A549 (cell line): Measurements from ENCODE around the gene ASPG. TPM values are rescaled to one million over a fixed set of nuclear protein-coding genes. Genes with fewer than 3 reads are reported as not detected.

Source experiments
- ATAC-seq, 2 experiments: fragments of 200-7000 bp in 1 of 2; fragments of >200 bp in 1 of 2; cut with Nextera tagmentation in 1 of 2; cut with Tn5 transposase in 1 of 2; 3 replicates each; pipeline versions ENCODE4 v1.8.0 to v1.9.1; 2018 to 2020; ENCODE audit warnings: mild to moderate bottlenecking in 1 of 2, moderate library complexity in 1 of 2
- CTCF ChIA-PET: fragments of 300-600 bp; sonication (Branson Sonifier 250); formaldehyde crosslinking; extraction: SDS; loops from one replicate; lab custom pipeline; 2021; ENCODE audit warnings: antibody characterized with exemption, inconsistent platforms; lab: Yijun Ruan, JAX
- POLR2A ChIA-PET: fragments of 350-600 bp; formaldehyde crosslinking; extraction: SDS; loops from one replicate; lab custom pipeline; 2021; ENCODE audit warnings: antibody characterized with exemption, inconsistent platforms; lab: Yijun Ruan, JAX
- DNase-seq, 2 experiments: peaks; one replicate each; pipeline versions ENCODE4 v3.0.0 to v3.0.0-alpha.2; 2011 to 2016; ENCODE audit warnings: low read depth in 1 of 2, low spot score in 1 of 2
- FAIRE-seq: peaks from 2 replicates; lab custom pipeline; 2011; peaks lifted over from hg19 to GRCh38; lab: Jason Lieb, UNC
- H3K27ac ChIP-seq, 2 experiments: fragments of >200 bp; sonication (Bioruptor Twin); formaldehyde crosslinking; 3 replicates each; pipeline ENCODE4 v1.5.1; 2016 to 2017
- H3K4me1 ChIP-seq: fragments of >200 bp; sonication (Bioruptor Twin); formaldehyde crosslinking; 3 replicates; pipeline ENCODE4 v1.6.1; 2016
- H3K4me2 ChIP-seq: fragments of >200 bp; sonication (Bioruptor Twin); formaldehyde crosslinking; 3 replicates; pipeline ENCODE4 v1.6.1; 2016
- H3K4me3 ChIP-seq: fragments of >200 bp; sonication (Bioruptor Twin); formaldehyde crosslinking; 3 replicates; pipeline ENCODE4 v1.5.1; 2016
- H3K9me3 ChIP-seq: fragments of >200 bp; sonication (Bioruptor Twin); formaldehyde crosslinking; 3 replicates; pipeline ENCODE4 v1.6.1; 2016
- ATOH8 ChIP-seq: fragments of 250-450 bp; sonication (Bioruptor Pico); IDR thresholded peaks from 2 replicates; pipeline ENCODE4 v1.5.0; 2020; ENCODE audit warnings: low read depth, mild to moderate bottlenecking, moderate library complexity
- BCL3 ChIP-seq: fragments of >200 bp; sonication (Bioruptor Twin); formaldehyde crosslinking; IDR thresholded peaks from 3 replicates; pipeline ENCODE4 v1.6.1; 2016
- CBX8 ChIP-seq: fragments of 200-600 bp; sonication (generic); IDR thresholded peaks from 2 replicates; pipeline ENCODE4 v1.6.1; 2016
- EHMT2 ChIP-seq: fragments of 200-600 bp; sonication (generic); IDR thresholded peaks from 2 replicates; pipeline ENCODE4 v1.6.1; 2016; ENCODE audit warnings: antibody characterized with exemption, low read depth, mild to moderate bottlenecking, moderate library complexity
- ESRRA ChIP-seq: fragments of 150-350 bp; IDR thresholded peaks from 2 replicates; pipeline ENCODE4 v1.6.1; 2014; ENCODE audit warnings: mild to moderate bottlenecking, low read length, borderline replicate concordance
- GATA3 ChIP-seq: IDR thresholded peaks from 2 replicates; pipeline ENCODE4 v1.6.1; 2012; ENCODE audit warnings: borderline replicate concordance
- HDAC2 ChIP-seq: fragments of 200-600 bp; sonication (generic); IDR thresholded peaks from 2 replicates; pipeline ENCODE4 v1.6.1; 2016
- HES2 ChIP-seq: fragments of >200 bp; sonication (Bioruptor Twin); formaldehyde crosslinking; IDR thresholded peaks from 2 replicates; pipeline ENCODE4 v1.6.1; 2016
- HEYL ChIP-seq: fragments of 250-450 bp; sonication (Bioruptor Pico); IDR thresholded peaks from 2 replicates; pipeline ENCODE4 v1.8.0; 2021; ENCODE audit warnings: mild to moderate bottlenecking, moderate library complexity
- HOXB13 ChIP-seq: fragments of 250-450 bp; sonication (Bioruptor Pico); IDR thresholded peaks from 2 replicates; pipeline ENCODE4 v1.5.0; 2020; ENCODE audit warnings: low read depth, mild to moderate bottlenecking, moderate library complexity
- JUNB ChIP-seq: fragments of >200 bp; sonication (Bioruptor Twin); formaldehyde crosslinking; IDR thresholded peaks from 2 replicates; pipeline ENCODE4 v1.6.1; 2016
- KDM1A ChIP-seq: fragments of 200-600 bp; sonication (generic); IDR thresholded peaks from 2 replicates; pipeline ENCODE4 v1.6.1; 2016; ENCODE audit warnings: low read depth, mild to moderate bottlenecking
- KDM5A ChIP-seq: fragments of 200-600 bp; sonication (generic); IDR thresholded peaks from 2 replicates; pipeline ENCODE4 v1.6.1; 2016; ENCODE audit warnings: antibody characterized with exemption, mild to moderate bottlenecking
- MAFK ChIP-seq: fragments of 450-650 bp; IDR thresholded peaks from 2 replicates; pipeline ENCODE4 v1.6.1; 2014; ENCODE audit not compliant: partially characterized antibody
- MAX ChIP-seq: IDR thresholded peaks from 2 replicates; pipeline ENCODE4 v1.6.1; 2012
- MYC ChIP-seq: IDR thresholded peaks from 2 replicates; pipeline ENCODE4 v1.6.1; 2012; ENCODE audit warnings: mild to moderate bottlenecking, inconsistent platforms, low read length, improper control_type of control experiment, borderline replicate concordance
- NR3C1 ChIP-seq: fragments of >200 bp; sonication (Bioruptor Twin); formaldehyde crosslinking; IDR thresholded peaks from 3 replicates; pipeline ENCODE4 v1.6.1; 2017
- PHF8 ChIP-seq: fragments of 200-600 bp; sonication (generic); IDR thresholded peaks from 2 replicates; pipeline ENCODE4 v1.6.1; 2016; ENCODE audit warnings: low read depth, mild to moderate bottlenecking, antibody characterized with exemption, moderate library complexity, borderline replicate concordance
- RARB ChIP-seq: fragments of 250-450 bp; sonication (Bioruptor Pico); IDR thresholded peaks from 2 replicates; pipeline ENCODE4 v1.8.0; 2021; ENCODE audit warnings: mild to moderate bottlenecking, moderate library complexity
- RFX5 ChIP-seq: fragments of 450-650 bp; IDR thresholded peaks from 2 replicates; pipeline ENCODE4 v1.7.1; 2014; ENCODE audit warnings: antibody characterized with exemption, mild to moderate bottlenecking, moderate library complexity
- SMC3 ChIP-seq: fragments of >200 bp; sonication (Bioruptor Twin); formaldehyde crosslinking; IDR thresholded peaks from 3 replicates; pipeline ENCODE4 v1.6.1; 2018; ENCODE audit warnings: inconsistent platforms
- SREBF2 ChIP-seq: fragments of 450-650 bp; IDR thresholded peaks from 2 replicates; pipeline ENCODE4 v1.6.1; 2014; ENCODE audit warnings: mild to moderate bottlenecking, moderate library complexity
- TFCP2L1 ChIP-seq: fragments of 250-450 bp; sonication (Bioruptor Pico); IDR thresholded peaks from 2 replicates; pipeline ENCODE4 v1.5.0; 2021; ENCODE audit warnings: mild to moderate bottlenecking
- USF2 ChIP-seq: fragments of 450-650 bp; IDR thresholded peaks from 2 replicates; pipeline ENCODE4 v1.6.1; 2014; ENCODE audit warnings: antibody characterized with exemption
- ZC3H11A ChIP-seq: fragments of 450-650 bp; IDR thresholded peaks from 2 replicates; pipeline ENCODE4 v1.6.1; 2014; ENCODE audit warnings: antibody characterized with exemption, mild to moderate bottlenecking
- ZNF302 ChIP-seq: fragments of 250-450 bp; sonication (Bioruptor Pico); IDR thresholded peaks from 2 replicates; pipeline ENCODE4 v1.9.0; 2021; ENCODE audit warnings: inconsistent platforms, mild to moderate bottlenecking, moderate library complexity
- ZSCAN20 ChIP-seq: fragments of 250-450 bp; sonication (Bioruptor Pico); IDR thresholded peaks from 2 replicates; pipeline ENCODE4 v1.8.0; 2022; ENCODE audit warnings: mild to moderate bottlenecking, moderate library complexity
- WGBS: methylation state at CpG from one replicate; pipeline ENCODE4 v1.1.6; 2017; ENCODE audit errors: missing lambda C conversion rate; 5-methylcytosine and 5-hydroxymethylcytosine counted together
- polyA plus RNA-seq, 4 experiments: library from polyadenylated mRNA; depleted of rRNA in 3 of 4; stranded (reverse); fragments of >200 nt; fragmentation: RNase III in 1 of 4; extraction: RNeasy Plus Mini Kit Qiagen cat#74134 plus additional on column Dnase treatment in 1 of 4; gene quantifications; 2 replicates in 3 of 4; 3 replicates in 1 of 4; pipeline ENCODE4 v1.2.3, GENCODE V29; 2011 to 2017
- TF ChIP-seq, protein P1 (sequence below): fragments of 250-450 bp; sonication (Bioruptor Pico); IDR thresholded peaks from 2 replicates; pipeline ENCODE4 v1.5.0; 2021; ENCODE audit warnings: mild to moderate bottlenecking, moderate library complexity, borderline replicate concordance
- TF ChIP-seq, protein P2 (sequence below): IDR thresholded peaks from 2 replicates; pipeline ENCODE4 v1.6.1; 2012
- TF ChIP-seq, protein P3 (sequence below): fragments of 200-600 bp; sonication (generic); IDR thresholded peaks from 2 replicates; pipeline ENCODE4 v1.6.1; 2016; ENCODE audit warnings: antibody characterized with exemption, mild to moderate bottlenecking, moderate library complexity

The ASPG gene
- polyA plus RNA-seq, 2 of the 4 experiments (the other 2 are of a cell fraction), result not detected

- WGBS, result 75% methylated on average over 8 of the region's 15 CpGs
- Histone ChIP-seq H3K4me3 (no peak overlapping the region), H3K4me2 (no peak overlapping the region), H3K27ac (no peak overlapping the region)
- CTCF ChIA-PET, result interaction anchor here (1.4 kb wide), 1 partner anchor 17 kb away, joined by 3 read pairs; no protein-coding TSS in a partner anchor
- DNase-seq (no peak), FAIRE-seq (no peak)
- TF ChIP-seq MYC (no peak), HES2 (no peak), HOXB13 (CRISPR knock-in tag) (no peak), TFCP2L1 (CRISPR knock-in tag) (no peak), PHF8 (no peak), KDM1A (no peak), GATA3 (no peak), MAFK (no peak), RARB (CRISPR knock-in tag) (no peak), ZC3H11A (no peak), ZSCAN20 (CRISPR knock-in tag) (no peak), USF2 (no peak), HDAC2 (no peak), CBX8 (no peak), NR3C1 (no peak)
- TF ChIP-seq, all 56 proteins: peak for 0
- POLR2A ChIA-PET, result no interaction called here
- ATAC-seq, result no peak
- Histone ChIP-seq H3K9me3 (no peaks in the 10 kb centered on the region), H3K4me1 (peaks cover 8% of the 10 kb centered on the region; the same call in 1 of the 3 replicates)
Measured at GRCh38 chr14:104154246-104154645, 68.7 kb downstream of the ASPG start.

GRCh38 chr14:104155513-104155912 lies 70.0 kb downstream of the ASPG start:
- FAIRE-seq (no peak), DNase-seq (no peak), ATAC-seq (no peak)
- Histone ChIP-seq H3K4me1 (no peaks in the 10 kb centered on the region), H3K4me3 (no peak overlapping the region), H3K4me2 (no peak overlapping the region), H3K27ac (no peak overlapping the region), H3K9me3 (no peaks in the 10 kb centered on the region)
- ChIA-PET POLR2A (no interaction called here), CTCF (interaction anchor here (0.6 to 1.9 kb wide), 2 partner anchors 11 to 18 kb away, joined by 3 to 6 read pairs; no protein-coding TSS in a partner anchor)
- WGBS, result 97% methylated on average over 15 of the region's 29 CpGs
- no peak for TF ChIP-seq ZNF302 (CRISPR knock-in tag)
- TF ChIP-seq MAX, result no peak
- TF ChIP-seq EHMT2, result no peak
- TF ChIP-seq RFX5, result no peak
- no peak for TF ChIP-seq KDM5A
- no peak for TF ChIP-seq ATOH8 (CRISPR knock-in tag)
- no peak for TF ChIP-seq ESRRA
- TF ChIP-seq, protein P1, sequence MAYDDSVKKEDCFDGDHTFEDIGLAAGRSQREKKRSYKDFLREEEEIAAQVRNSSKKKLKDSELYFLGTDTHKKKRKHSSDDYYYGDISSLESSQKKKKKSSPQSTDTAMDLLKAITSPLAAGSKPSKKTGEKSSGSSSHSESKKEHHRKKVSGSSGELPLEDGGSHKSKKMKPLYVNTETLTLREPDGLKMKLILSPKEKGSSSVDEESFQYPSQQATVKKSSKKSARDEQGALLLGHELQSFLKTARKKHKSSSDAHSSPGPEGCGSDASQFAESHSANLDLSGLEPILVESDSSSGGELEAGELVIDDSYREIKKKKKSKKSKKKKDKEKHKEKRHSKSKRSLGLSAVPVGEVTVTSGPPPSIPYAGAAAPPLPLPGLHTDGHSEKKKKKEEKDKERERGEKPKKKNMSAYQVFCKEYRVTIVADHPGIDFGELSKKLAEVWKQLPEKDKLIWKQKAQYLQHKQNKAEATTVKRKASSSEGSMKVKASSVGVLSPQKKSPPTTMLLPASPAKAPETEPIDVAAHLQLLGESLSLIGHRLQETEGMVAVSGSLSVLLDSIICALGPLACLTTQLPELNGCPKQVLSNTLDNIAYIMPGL (CRISPR knock-in tag), result no peak
- TF ChIP-seq, protein P2, sequence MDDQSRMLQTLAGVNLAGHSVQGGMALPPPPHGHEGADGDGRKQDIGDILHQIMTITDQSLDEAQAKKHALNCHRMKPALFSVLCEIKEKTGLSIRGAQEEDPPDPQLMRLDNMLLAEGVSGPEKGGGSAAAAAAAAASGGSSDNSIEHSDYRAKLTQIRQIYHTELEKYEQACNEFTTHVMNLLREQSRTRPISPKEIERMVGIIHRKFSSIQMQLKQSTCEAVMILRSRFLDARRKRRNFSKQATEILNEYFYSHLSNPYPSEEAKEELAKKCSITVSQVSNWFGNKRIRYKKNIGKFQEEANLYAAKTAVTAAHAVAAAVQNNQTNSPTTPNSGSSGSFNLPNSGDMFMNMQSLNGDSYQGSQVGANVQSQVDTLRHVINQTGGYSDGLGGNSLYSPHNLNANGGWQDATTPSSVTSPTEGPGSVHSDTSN, result no peak
- no peak for TF ChIP-seq JUNB
- TF ChIP-seq SMC3, result no peak
- no peak for TF ChIP-seq HEYL
- TF ChIP-seq CBX8, result no peak
- TF ChIP-seq BCL3, result no peak
- TF ChIP-seq, protein P3, sequence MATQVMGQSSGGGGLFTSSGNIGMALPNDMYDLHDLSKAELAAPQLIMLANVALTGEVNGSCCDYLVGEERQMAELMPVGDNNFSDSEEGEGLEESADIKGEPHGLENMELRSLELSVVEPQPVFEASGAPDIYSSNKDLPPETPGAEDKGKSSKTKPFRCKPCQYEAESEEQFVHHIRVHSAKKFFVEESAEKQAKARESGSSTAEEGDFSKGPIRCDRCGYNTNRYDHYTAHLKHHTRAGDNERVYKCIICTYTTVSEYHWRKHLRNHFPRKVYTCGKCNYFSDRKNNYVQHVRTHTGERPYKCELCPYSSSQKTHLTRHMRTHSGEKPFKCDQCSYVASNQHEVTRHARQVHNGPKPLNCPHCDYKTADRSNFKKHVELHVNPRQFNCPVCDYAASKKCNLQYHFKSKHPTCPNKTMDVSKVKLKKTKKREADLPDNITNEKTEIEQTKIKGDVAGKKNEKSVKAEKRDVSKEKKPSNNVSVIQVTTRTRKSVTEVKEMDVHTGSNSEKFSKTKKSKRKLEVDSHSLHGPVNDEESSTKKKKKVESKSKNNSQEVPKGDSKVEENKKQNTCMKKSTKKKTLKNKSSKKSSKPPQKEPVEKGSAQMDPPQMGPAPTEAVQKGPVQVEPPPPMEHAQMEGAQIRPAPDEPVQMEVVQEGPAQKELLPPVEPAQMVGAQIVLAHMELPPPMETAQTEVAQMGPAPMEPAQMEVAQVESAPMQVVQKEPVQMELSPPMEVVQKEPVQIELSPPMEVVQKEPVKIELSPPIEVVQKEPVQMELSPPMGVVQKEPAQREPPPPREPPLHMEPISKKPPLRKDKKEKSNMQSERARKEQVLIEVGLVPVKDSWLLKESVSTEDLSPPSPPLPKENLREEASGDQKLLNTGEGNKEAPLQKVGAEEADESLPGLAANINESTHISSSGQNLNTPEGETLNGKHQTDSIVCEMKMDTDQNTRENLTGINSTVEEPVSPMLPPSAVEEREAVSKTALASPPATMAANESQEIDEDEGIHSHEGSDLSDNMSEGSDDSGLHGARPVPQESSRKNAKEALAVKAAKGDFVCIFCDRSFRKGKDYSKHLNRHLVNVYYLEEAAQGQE, result no peak
- no peak for TF ChIP-seq SREBF2
- no peak for TF ChIP-seq ZC3H11A
